Prostate gland (tissue), 2 donors: Measurements from ENCODE around the gene FBXW7.

ENCODE experiments used
- POLR2A ChIP-seq: fragments of 450-650 bp; IDR thresholded peaks from one replicate; pipeline ENCODE4 v1.6.1; 2016; ENCODE audit warnings: antibody characterized with exemption, mild to moderate bottlenecking
- POLR2AphosphoS5 ChIP-seq: sonication (generic); formaldehyde crosslinking; IDR thresholded peaks from one replicate; pipeline ENCODE4 v1.6.1; 2017; ENCODE audit warnings: antibody characterized with exemption
- TF ChIP-seq, protein P1 (sequence below), 4 experiments: fragments of 200-600 bp in 2 of 4; fragments of 450-650 bp in 2 of 4; sonication (generic) in 2 of 4; IDR thresholded peaks; 1 replicate in 3 of 4; 2 replicates in 1 of 4; pipeline ENCODE4 v1.5.1; 2016 to 2019; ENCODE audit warnings: antibody characterized with exemption in 4 of 4, mild to moderate bottlenecking in 2 of 4, moderate library complexity in 2 of 4

DNA sequence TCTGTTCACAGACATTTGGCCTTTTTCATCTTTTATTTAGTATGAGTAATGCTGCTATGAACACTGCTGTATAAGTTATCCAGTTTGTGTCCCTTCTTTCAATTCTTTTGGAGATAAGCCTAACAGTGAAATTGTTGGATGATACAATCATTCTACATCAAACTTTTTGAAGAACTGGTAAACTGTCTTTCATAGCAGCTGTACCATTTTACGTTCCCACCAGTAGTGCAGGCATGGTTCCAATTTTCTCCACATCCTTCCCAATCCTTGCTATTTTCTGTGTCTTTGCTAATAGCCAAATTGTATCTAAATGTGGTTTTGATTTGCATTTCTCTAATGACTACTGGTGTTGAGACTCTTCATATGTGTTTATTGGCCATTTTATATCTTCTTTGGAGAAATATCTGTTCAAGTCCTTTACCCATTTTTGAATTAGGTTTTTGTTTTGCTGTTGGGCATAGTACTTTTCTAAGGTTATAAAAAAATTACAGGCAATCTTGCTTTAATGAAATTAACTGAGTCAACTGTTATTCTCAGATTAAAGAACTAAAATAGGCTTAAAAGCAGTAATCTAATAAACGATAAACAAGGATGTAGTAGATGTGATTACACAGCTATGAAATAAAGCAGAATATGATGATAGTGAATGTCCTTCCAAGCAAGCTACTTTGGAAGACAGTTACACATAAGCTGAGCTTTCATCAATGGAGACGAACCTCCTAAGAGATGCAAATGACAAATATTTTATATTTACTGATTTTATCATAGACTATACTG lies 57.2 kb downstream of the FBXW7 start:
- TF ChIP-seq, protein P1, sequence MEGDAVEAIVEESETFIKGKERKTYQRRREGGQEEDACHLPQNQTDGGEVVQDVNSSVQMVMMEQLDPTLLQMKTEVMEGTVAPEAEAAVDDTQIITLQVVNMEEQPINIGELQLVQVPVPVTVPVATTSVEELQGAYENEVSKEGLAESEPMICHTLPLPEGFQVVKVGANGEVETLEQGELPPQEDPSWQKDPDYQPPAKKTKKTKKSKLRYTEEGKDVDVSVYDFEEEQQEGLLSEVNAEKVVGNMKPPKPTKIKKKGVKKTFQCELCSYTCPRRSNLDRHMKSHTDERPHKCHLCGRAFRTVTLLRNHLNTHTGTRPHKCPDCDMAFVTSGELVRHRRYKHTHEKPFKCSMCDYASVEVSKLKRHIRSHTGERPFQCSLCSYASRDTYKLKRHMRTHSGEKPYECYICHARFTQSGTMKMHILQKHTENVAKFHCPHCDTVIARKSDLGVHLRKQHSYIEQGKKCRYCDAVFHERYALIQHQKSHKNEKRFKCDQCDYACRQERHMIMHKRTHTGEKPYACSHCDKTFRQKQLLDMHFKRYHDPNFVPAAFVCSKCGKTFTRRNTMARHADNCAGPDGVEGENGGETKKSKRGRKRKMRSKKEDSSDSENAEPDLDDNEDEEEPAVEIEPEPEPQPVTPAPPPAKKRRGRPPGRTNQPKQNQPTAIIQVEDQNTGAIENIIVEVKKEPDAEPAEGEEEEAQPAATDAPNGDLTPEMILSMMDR (IDR thresholded peaks at IDR 0.05) = no peak
- TF ChIP-seq POLR2A = no peak
- no peak for TF ChIP-seq POLR2AphosphoS5
